Thoracic aorta (tissue), 2 donors: ENCODE data around the gene ELF3. TPM values are rescaled to one million over a fixed set of nuclear protein-coding genes. Genes with fewer than 3 reads are reported as not detected.

Experiments
- ATAC-seq: fragments of 150-250 bp; one replicate; pipeline ENCODE4 v1.8.0; 2017; ENCODE audit warnings: low read depth; ENCODE audit not compliant: insufficient number of reproducible peaks, low FRiP score
- DNase-seq: peaks from one replicate; pipeline ENCODE4 v3.0.0-alpha.2; 2020; ENCODE audit warnings: low spot score
- H3K27ac ChIP-seq, 2 donors: fragments of 200-600 bp; sonication (generic); 1 replicate in 1 of 2; 2 replicates in 1 of 2; pipeline ENCODE4 v1.5.1; 2016; ENCODE audit warnings: mild to moderate bottlenecking in 2 of 2, moderate library complexity in 2 of 2
- H3K27me3 ChIP-seq: fragments of 200-600 bp; sonication (generic); replicated peaks from 2 replicates; pipeline ENCODE4 v1.6.0; 2016; ENCODE audit warnings: mild to moderate bottlenecking; ENCODE audit not compliant: insufficient read depth
- H3K36me3 ChIP-seq: fragments of 200-600 bp; sonication (generic); one replicate; pipeline ENCODE4 v1.5.1; 2016
- H3K4me1 ChIP-seq, 2 donors: fragments of 200-600 bp; sonication (generic); 1 replicate in 1 of 2; 2 replicates in 1 of 2; pipeline versions ENCODE4 v1.5.1 to v1.6.0; 2016; ENCODE audit warnings: low read depth in 2 of 2, mild to moderate bottlenecking in 1 of 2; ENCODE audit not compliant: control insufficient read depth in 1 of 2
- H3K4me3 ChIP-seq: fragments of 200-600 bp; sonication (generic); 2 replicates; pipeline ENCODE4 v1.5.1; 2016; ENCODE audit warnings: mild to moderate bottlenecking
- H3K9me3 ChIP-seq: fragments of 200-600 bp; sonication (generic); 2 replicates; pipeline ENCODE4 v1.5.1; 2016
- CTCF ChIP-seq: fragments of 200-600 bp; sonication (generic); IDR thresholded peaks from one replicate; pipeline ENCODE4 v1.5.1; 2019; ENCODE audit warnings: antibody characterized with exemption
- total RNA-seq, 2 donors: library from RNA; depleted of rRNA; stranded (reverse); fragments of >200 nt; gene quantifications; one replicate each; pipeline versions ENCODE4 v1.1.0 to v1.2.3, GENCODE V29; 2016

The ELF3 gene
- total RNA-seq, 2 donors from 2014 or later, result 0.95 to 4.9 TPM

- no peak for TF ChIP-seq CTCF
- H3K4me3 ChIP-seq, result no peak overlapping the region
- peaks cover 12% of the 10 kb centered on the region for H3K36me3 ChIP-seq
- DNase-seq, result no peak
- no peak overlapping the region for H3K27ac ChIP-seq
- peaks cover 11 to 24% of the 10 kb centered on the region in 2 donors for H3K4me1 ChIP-seq
- H3K27me3 ChIP-seq, result no peaks in the 10 kb centered on the region
- no peak for ATAC-seq
- no peaks in the 10 kb centered on the region for H3K9me3 ChIP-seq
These were observed 25.0 kb upstream of the ELF3 start for GRCh38 chr1:201985355-201985754.

DNA sequence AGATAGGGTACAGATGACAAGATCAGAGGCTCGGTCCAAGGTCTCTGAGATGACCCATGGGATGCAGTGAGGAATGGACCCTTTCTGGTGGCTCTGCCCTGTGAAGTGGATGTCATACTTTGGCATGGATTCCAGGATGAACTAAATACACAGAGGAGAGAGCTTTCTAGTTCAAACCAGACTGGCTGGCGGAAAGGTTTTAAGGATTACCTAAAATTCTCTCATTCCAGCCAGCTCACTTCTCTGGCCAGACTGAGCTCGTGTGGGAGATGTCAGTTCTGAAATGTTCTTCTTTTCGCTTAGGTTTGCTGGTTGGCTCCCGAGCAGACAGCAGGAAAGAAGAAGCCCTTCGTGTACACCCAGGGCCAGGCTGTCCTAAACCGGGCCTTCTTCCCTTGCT is 21.8 kb upstream of the ELF3 start:
- TF ChIP-seq CTCF, result no peak
- Histone ChIP-seq H3K4me3 (no peak overlapping the region), H3K4me1 (peaks cover 9 to 15% of the 10 kb centered on the region in 2 donors), H3K9me3 (no peaks in the 10 kb centered on the region), H3K27ac (no peak overlapping the region), H3K36me3 (peaks cover 32% of the 10 kb centered on the region), H3K27me3 (no peaks in the 10 kb centered on the region)
- ATAC-seq (no peak), DNase-seq (no peak)

- H3K4me3 ChIP-seq, result no peak overlapping the region
- peaks cover 0 to 6% of the 10 kb centered on the region in 2 donors for H3K4me1 ChIP-seq
- H3K36me3 ChIP-seq, result peaks cover 32% of the 10 kb centered on the region
- DNase-seq (no peak), ATAC-seq (no peak)
- no peak for TF ChIP-seq CTCF
- H3K27me3 ChIP-seq, result no peaks in the 10 kb centered on the region
- no peaks in the 10 kb centered on the region for H3K9me3 ChIP-seq
- H3K27ac ChIP-seq, result no peak overlapping the region
These were observed 20.8 kb upstream of the ELF3 start for GRCh38 chr1:201989354-201990128.

DNA sequence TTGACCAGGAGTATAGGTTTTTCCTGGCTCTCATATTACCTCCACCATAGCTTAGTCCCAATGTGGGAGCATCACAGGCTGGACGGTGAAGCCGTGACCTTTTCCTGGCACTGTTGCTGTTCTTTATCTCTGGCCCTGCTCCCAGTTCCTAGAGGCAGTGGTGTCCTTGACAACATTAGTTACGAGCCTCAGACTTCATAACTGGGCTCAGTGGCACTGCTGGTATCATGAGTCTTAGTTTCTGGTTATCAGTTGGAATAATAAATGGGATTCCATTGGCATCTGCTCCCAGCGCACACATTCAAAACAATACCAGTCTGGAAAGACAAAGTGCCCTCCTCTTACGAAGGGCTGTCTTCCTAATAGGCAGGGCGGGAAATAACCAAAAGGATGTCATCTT is 20.0 kb upstream of the ELF3 start:
- no peak for ATAC-seq

More for the DNA sequence above, 20.0 kb upstream of the ELF3 start:
- H3K36me3 ChIP-seq, result peaks cover 32% of the 10 kb centered on the region
- no peak for TF ChIP-seq CTCF
- H3K9me3 ChIP-seq, result no peaks in the 10 kb centered on the region
- no peak overlapping the region for H3K4me3 ChIP-seq
- no peaks in the 10 kb centered on the region for H3K4me1 ChIP-seq
- no peak for DNase-seq
- no peaks in the 10 kb centered on the region for H3K27me3 ChIP-seq
- no peak overlapping the region for H3K27ac ChIP-seq
